Adrenal gland (tissue), 12 donors: ENCODE data around the gene ACADL. TPM values are rescaled to one million over a fixed set of nuclear protein-coding genes. Genes with fewer than 3 reads are reported as not detected.

Experiments used
- DNase-seq, 7 donors: peaks; one replicate each; pipeline ENCODE4 v3.0.0-alpha.2; 2019 to 2020
- H3K27ac ChIP-seq, 5 donors: fragments of 200-600 bp; sonication (generic) in 4 of 5; 1 replicate in 3 of 5; 2 replicates in 2 of 5; pipeline versions ENCODE4 v1.5.1 to v1.8.0; 2016 to 2020; ENCODE audit warnings: mild to moderate bottlenecking in 1 of 5
- H3K27me3 ChIP-seq: fragments of 200-600 bp; 2 replicates; pipeline ENCODE4 v1.8.0; 2021
- H3K36me3 ChIP-seq, 2 donors: fragments of 200-600 bp; replicated peaks in 1 of 2; 1 replicate in 1 of 2; 2 replicates in 1 of 2; pipeline versions ENCODE4 v1.5.1 to v1.8.0; 2018 to 2022
- H3K4me1 ChIP-seq, 2 donors: fragments of 200-600 bp; replicated peaks in 1 of 2; 1 replicate in 1 of 2; 2 replicates in 1 of 2; pipeline versions ENCODE4 v1.5.1 to v1.8.0; 2018 to 2021
- H3K4me3 ChIP-seq, 4 donors: fragments of 200-600 bp; sonication (generic) in 3 of 4; one replicate each; pipeline ENCODE4 v1.5.1; 2016 to 2018
- H3K9me3 ChIP-seq, 3 donors: fragments of 200-600 bp; sonication (generic) in 1 of 3; replicated peaks in 1 of 3; 1 replicate in 2 of 3; 2 replicates in 1 of 3; pipeline versions ENCODE4 v1.5.1 to v1.8.0; 2016 to 2021
- CTCF ChIP-seq, 6 experiments: fragments of 450-650 bp in 4 of 6; fragments of 200-600 bp in 2 of 6; sonication (generic) in 1 of 6; IDR thresholded peaks; 1 replicate in 5 of 6; 2 replicates in 1 of 6; pipeline versions ENCODE4 v1.5.1 to v1.8.0; 2016 to 2021; ENCODE audit warnings: antibody characterized with exemption in 6 of 6, mild to moderate bottlenecking in 2 of 6, moderate library complexity in 1 of 6
- POLR2A ChIP-seq, 2 donors: fragments of 450-650 bp; IDR thresholded peaks; one replicate each; pipeline ENCODE4 v1.6.1; 2017; ENCODE audit warnings: antibody characterized with exemption in 2 of 2, mild to moderate bottlenecking in 2 of 2, moderate library complexity in 1 of 2
- WGBS, 4 donors: extraction: QIAGEN DNeasy Blood & Tissue Kit in 2 of 4; methylation state at CpG; one replicate each; pipeline versions ENCODE4 v1.1.5 to v1.1.7; 2013 to 2017; 5-methylcytosine and 5-hydroxymethylcytosine counted together
- intact Hi-C, 2 donors: fragments of 100-400 bp; cut with DNase I; formaldehyde crosslinking; loops; one replicate each; pipeline versions ENCODE4 v1.14.1 to v1.15.0; 2022 to 2023
- polyA plus RNA-seq, 3 donors: library from polyadenylated mRNA; stranded (reverse); fragments of 200-250 nt in 2 of 3; fragments of 350-450 nt in 1 of 3; fragmentation: Illumina TruSeq in 1 of 3; extraction: RNeasy Lipid Tissue Mini Kit (QIAGEN cat#74804) in 1 of 3; gene quantifications; one replicate each; pipeline ENCODE4 v1.2.3, GENCODE V29; 2013 to 2014
- total RNA-seq, 9 donors: library from RNA; depleted of rRNA in 4 of 9; stranded (reverse); fragments of >200 nt in 4 of 9; fragments of 120-200 nt in 1 of 9; fragmentation: NEBNext Ultra II Directional in 1 of 9; extraction: Animal tissue kit (Norgen Biotek cat#: 25700) in 1 of 9; gene quantifications; one replicate each; pipeline versions ENCODE4 v1.1.0 to v1.2.4, GENCODE V29; 2013 to 2023
- donor health status: healthy with polysubstance abuse.
- donor health status: Bipolar disorder and iron deficiency.
- donor health status: DM: yes; HTN: yes; CAD: no.
- donor health status: DM: no; HTN: no; CAD: no.
- donor health status: DM: no; HTN: no; CAD: no.
- donor health status: DM: yes; HTN: yes; CAD: no.

Gene ACADL
- total and polyA plus RNA-seq, 12 donors, result 0.06 to 5.4 (median 1.1) TPM; not detected in 1

GRCh38 chr2:210199186-210199765 lies 26.0 kb downstream of the ACADL start:
- Histone ChIP-seq H3K4me3 (no peak overlapping the region), H3K27me3 (no peaks in the 10 kb centered on the region), H3K27ac (no peak overlapping the region), H3K36me3 (no peaks in the 10 kb centered on the region), H3K9me3 (no peaks in the 10 kb centered on the region), H3K4me1 (peaks cover 0 to 8% of the 10 kb centered on the region in 2 donors)
- no peak for DNase-seq
- intact Hi-C loops, result loop anchor here in 1 of 2 donors (5.0 to 10.0 kb wide), 2 partner anchors 124 to 222 kb away; no protein-coding TSS in a partner anchor
- TF ChIP-seq POLR2A (IDR thresholded peaks at IDR 0.05) (no peak), CTCF (IDR thresholded peaks at IDR 0.05) (peak; percentile 53 to 83 (median 66))

DNA sequence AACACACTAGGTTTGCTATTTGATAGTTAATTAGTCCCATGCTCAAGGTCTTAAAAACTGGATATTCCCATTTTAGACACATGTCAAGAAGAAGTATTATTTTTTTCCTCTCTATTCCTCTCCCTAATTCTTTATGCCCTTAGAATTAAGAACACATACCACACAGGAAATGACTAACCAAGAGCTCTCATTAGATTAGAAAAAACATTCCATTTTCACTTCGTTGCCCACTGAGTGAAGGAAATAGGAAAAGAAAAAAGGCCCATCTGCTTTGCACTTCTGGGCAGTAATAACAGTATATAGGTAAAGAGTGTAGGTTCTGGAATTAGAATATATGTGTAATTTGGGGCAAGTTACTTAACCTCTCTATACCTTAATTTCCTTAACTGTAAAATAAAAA lies 26.9 kb downstream of the ACADL start:
- Histone ChIP-seq H3K36me3 (no peaks in the 10 kb centered on the region), H3K27me3 (no peaks in the 10 kb centered on the region), H3K4me3 (no peak overlapping the region), H3K27ac (no peak overlapping the region), H3K4me1 (peaks cover 0 to 8% of the 10 kb centered on the region in 2 donors), H3K9me3 (no peaks in the 10 kb centered on the region)
- TF ChIP-seq POLR2A (IDR thresholded peaks at IDR 0.05) (no peak), CTCF (IDR thresholded peaks at IDR 0.05) (no peak)
- intact Hi-C loops, result loop anchor here in 1 of 2 donors (5.0 to 10.0 kb wide), 2 partner anchors 124 to 221 kb away; no protein-coding TSS in a partner anchor
- WGBS, 4 donors, result 9 to 16% (median 11%) methylated on average over 1 of the region's 1 CpG
- DNase-seq, result no peak

- H3K27me3 ChIP-seq, result no peaks in the 10 kb centered on the region
- no peak overlapping the region for H3K27ac ChIP-seq
- H3K4me3 ChIP-seq, result no peak overlapping the region
- peaks cover 0 to 8% of the 10 kb centered on the region in 2 donors for H3K4me1 ChIP-seq
- DNase-seq, result no peak
- H3K36me3 ChIP-seq, result no peaks in the 10 kb centered on the region
- 83 to 89% (median 85%) methylated on average over 2 of the region's 2 CpGs for WGBS, 4 donors
- intact Hi-C loops, result loop anchor here in 1 of 2 donors (5.0 to 10.0 kb wide), 2 partner anchors 123 to 220 kb away; no protein-coding TSS in a partner anchor
- no peak for TF ChIP-seq POLR2A (IDR thresholded peaks at IDR 0.05)
- no peaks in the 10 kb centered on the region for H3K9me3 ChIP-seq
Measured at GRCh38 chr2:210197720-210198119, 27.5 kb downstream of the ACADL start.

DNA sequence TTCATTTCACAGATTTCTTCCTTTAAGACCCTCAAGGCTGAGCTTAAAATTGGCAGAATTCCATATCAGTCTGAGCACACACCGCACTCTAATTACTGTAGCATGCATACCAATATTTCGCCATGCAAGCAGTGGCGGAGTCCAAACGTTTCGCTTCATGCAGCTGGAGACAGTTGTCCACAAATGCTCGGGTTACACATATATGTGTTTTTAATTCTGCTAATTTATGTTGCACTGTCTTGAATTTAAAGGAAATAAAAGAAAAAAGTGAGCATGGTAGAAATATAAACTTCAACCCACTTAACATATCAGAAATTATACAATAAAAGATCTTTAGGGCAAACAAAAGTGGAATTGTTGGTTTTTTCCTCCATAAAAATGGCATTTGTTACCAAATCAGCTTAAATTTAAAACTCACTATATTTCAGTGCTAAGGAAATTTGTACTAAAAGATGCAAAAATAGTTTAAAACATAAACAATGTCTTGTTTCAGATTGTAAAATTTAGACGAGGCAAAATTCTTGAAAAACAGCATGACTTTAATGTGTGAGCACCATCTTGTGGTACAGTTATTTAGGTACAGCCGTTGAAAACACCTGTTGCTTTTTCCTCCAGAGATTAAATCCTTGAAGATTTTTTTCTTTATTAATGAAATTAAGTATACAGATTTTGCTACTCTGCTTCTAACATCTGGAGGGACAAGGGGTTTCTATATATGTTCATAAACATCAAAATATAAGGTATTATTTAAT lies 30.0 kb downstream of the ACADL start:
- H3K4me1 ChIP-seq, result peaks cover 0 to 8% of the 10 kb centered on the region in 2 donors
- H3K27ac ChIP-seq, result no peak overlapping the region
- TF ChIP-seq POLR2A (IDR thresholded peaks at IDR 0.05) (no peak), CTCF (IDR thresholded peaks at IDR 0.05) (peak; percentile 52 to 86 (median 76))
- H3K9me3 ChIP-seq, result no peaks in the 10 kb centered on the region
- intact Hi-C loops, result loop anchor here (2.0 to 10.0 kb wide), 3 partner anchors 120 to 218 kb away; no protein-coding TSS in a partner anchor
- no peaks in the 10 kb centered on the region for H3K27me3 ChIP-seq
- 16 to 19% (median 17%) methylated on average over 8 of the region's 8 CpGs for WGBS, 4 donors
- DNase-seq, result peak in 4 of 7 donors; percentile 28 to 58 (median 36)
- H3K4me3 ChIP-seq, result peak overlapping the region in 1 of 4 donors; percentile 54
- no peaks in the 10 kb centered on the region for H3K36me3 ChIP-seq
